Epithelial cell of esophagus (primary cell): ENCODE measurements around the gene GTF2E1.
"Not testable (repeated sequence)": the region's sequence is repeated elsewhere in the genome, so short reads cannot be mapped to it uniquely, and the experiment has no call there.

Experiments
- DNase-seq: peaks from one replicate; pipeline ENCODE4 v3.0.0; 2010; ENCODE audit warnings: low read depth
- H3K4me3 ChIP-seq: 2 replicates; pipeline ENCODE4 v1.5.1; 2011; ENCODE audit warnings: mild to moderate bottlenecking, low read length, control low read depth
- CTCF ChIP-seq: IDR thresholded peaks from 2 replicates; pipeline ENCODE4 v1.5.1; 2011; ENCODE audit warnings: low read depth, mild to moderate bottlenecking, low read length, control low read depth, inconsistent platforms; ENCODE audit not compliant: insufficient read depth; ENCODE audit errors: missing control alignments

Gene GTF2E1

GRCh38 chr3:120756061-120756460 is 13.5 kb downstream of the GTF2E1 start:
- TF ChIP-seq CTCF = no peak
- H3K4me3 ChIP-seq = no peak overlapping the region
- DNase-seq = no peak

- H3K4me3 ChIP-seq = not testable (repeated sequence)
Observed at GRCh38 chr3:120758551-120758950, 16.0 kb downstream of the GTF2E1 start.

GRCh38 chr3:120762615-120763014 is 20.1 kb downstream of the GTF2E1 start:
- no peak for DNase-seq
- no peak overlapping the region for H3K4me3 ChIP-seq
- no peak for TF ChIP-seq CTCF

More at GRCh38 chr3:120758551-120758950, 16.0 kb downstream of the GTF2E1 start:
- DNase-seq = not testable (repeated sequence)

- no peak for TF ChIP-seq CTCF
- H3K4me3 ChIP-seq = no peak overlapping the region
- no peak for DNase-seq
Observed at GRCh38 chr3:120763601-120764000, 21.1 kb downstream of the GTF2E1 start.

- no peak for DNase-seq
- no peak overlapping the region for H3K4me3 ChIP-seq
- no peak for TF ChIP-seq CTCF
Observed at GRCh38 chr3:120764206-120764605, 21.7 kb downstream of the GTF2E1 start.

- no peak overlapping the region for H3K4me3 ChIP-seq
- no peak for TF ChIP-seq CTCF
- no peak for DNase-seq
Observed at GRCh38 chr3:120765830-120766493, 23.4 kb downstream of the GTF2E1 start.

- no peak overlapping the region for H3K4me3 ChIP-seq
- no peak for TF ChIP-seq CTCF
- DNase-seq = no peak
Observed at GRCh38 chr3:120766576-120766975, 24.0 kb downstream of the GTF2E1 start.
